Thyroid gland (tissue), 4 donors: Measurements from ENCODE around the gene SLC22A3.

Source experiments
- CTCF ChIP-seq, 6 experiments: fragments of 200-600 bp in 3 of 6; fragments of 450-650 bp in 3 of 6; sonication (generic) in 3 of 6; IDR thresholded peaks; one replicate each; pipeline ENCODE4 v1.5.1; 2016 to 2019; ENCODE audit warnings: antibody characterized with exemption in 6 of 6, mild to moderate bottlenecking in 2 of 6, inconsistent platforms in 1 of 6, moderate library complexity in 1 of 6
- POLR2A ChIP-seq, 2 donors: fragments of 450-650 bp; IDR thresholded peaks; one replicate each; pipeline ENCODE4 v1.6.1; 2017; ENCODE audit warnings: antibody characterized with exemption in 2 of 2, mild to moderate bottlenecking in 2 of 2, moderate library complexity in 1 of 2

- TF ChIP-seq CTCF (IDR thresholded peaks at IDR 0.05) (no peak), POLR2A (IDR thresholded peaks at IDR 0.05) (no peak)
Measured at GRCh38 chr6:160450849-160451248, 102.7 kb downstream of the SLC22A3 start.
